GM21528 (cell line): ENCODE measurements around the gene TYRO3.
"Not testable (repeated sequence)": the region's sequence is repeated elsewhere in the genome, so short reads cannot be mapped to it uniquely, and the experiment has no call there.

Experiments
- ATAC-seq: cut with Tn5 transposase; IDR thresholded peaks from one replicate; pipeline ENCODE4 v1.9.1; 2021; ENCODE audit warnings: mild to moderate bottlenecking, moderate library complexity; ENCODE audit not compliant: unreplicated experiment, low FRiP score

The TYRO3 gene

GRCh38 chr15:41571948-41572347, 12.9 kb downstream of the TYRO3 start:
- no peak for ATAC-seq

- ATAC-seq = no peak
Measured at GRCh38 chr15:41572866-41573265, 13.9 kb downstream of the TYRO3 start.

GRCh38 chr15:41573396-41573795, 14.4 kb downstream of the TYRO3 start:
- no peak for ATAC-seq

- ATAC-seq = no peak
Measured at GRCh38 chr15:41574158-41574557, 15.1 kb downstream of the TYRO3 start.

- no peak for ATAC-seq
Measured at GRCh38 chr15:41575282-41575681, 16.3 kb downstream of the TYRO3 start.

- no peak for ATAC-seq
Measured at GRCh38 chr15:41577863-41578735, 19.1 kb downstream of the TYRO3 start.

- no peak for ATAC-seq
Measured at GRCh38 chr15:41578736-41579383, 19.8 kb downstream of the TYRO3 start.

- no peak for ATAC-seq
Measured at GRCh38 chr15:41581110-41581509, 22.1 kb downstream of the TYRO3 start.

GRCh38 chr15:41583795-41584194, 24.8 kb downstream of the TYRO3 start:
- ATAC-seq = no peak

GRCh38 chr15:41584636-41585126, 25.7 kb downstream of the TYRO3 start:
- ATAC-seq = no peak

GRCh38 chr15:41585127-41586047, 26.4 kb downstream of the TYRO3 start:
- no peak for ATAC-seq

GRCh38 chr15:41586531-41587282, 27.7 kb downstream of the TYRO3 start:
- ATAC-seq = not testable (repeated sequence)

GRCh38 chr15:41589018-41589417, 30.0 kb downstream of the TYRO3 start:
- not testable (repeated sequence) for ATAC-seq

- ATAC-seq = not testable (repeated sequence)
Measured at GRCh38 chr15:41589571-41589970, 30.6 kb downstream of the TYRO3 start.

- ATAC-seq = not testable (repeated sequence)
Measured at GRCh38 chr15:41591217-41591616, 32.2 kb downstream of the TYRO3 start.

- ATAC-seq = not testable (repeated sequence)
Measured at GRCh38 chr15:41592718-41593117, 33.7 kb downstream of the TYRO3 start.

GRCh38 chr15:41594801-41595746, 36.1 kb downstream of the TYRO3 start:
- no peak for ATAC-seq

- no peak for ATAC-seq
Measured at GRCh38 chr15:41596972-41597371, 38.0 kb downstream of the TYRO3 start.

- no peak for ATAC-seq
Measured at GRCh38 chr15:41597787-41598186, 38.8 kb downstream of the TYRO3 start.
